ENCODE measurements around the gene ANXA11. TPM values are rescaled to one million over a fixed set of nuclear protein-coding genes. Genes with fewer than 3 reads are reported as not detected.

Gene ANXA11
- total RNA-seq, 6 donors from 2014 or later, result 108 to 327 (median 194) TPM

DNA sequence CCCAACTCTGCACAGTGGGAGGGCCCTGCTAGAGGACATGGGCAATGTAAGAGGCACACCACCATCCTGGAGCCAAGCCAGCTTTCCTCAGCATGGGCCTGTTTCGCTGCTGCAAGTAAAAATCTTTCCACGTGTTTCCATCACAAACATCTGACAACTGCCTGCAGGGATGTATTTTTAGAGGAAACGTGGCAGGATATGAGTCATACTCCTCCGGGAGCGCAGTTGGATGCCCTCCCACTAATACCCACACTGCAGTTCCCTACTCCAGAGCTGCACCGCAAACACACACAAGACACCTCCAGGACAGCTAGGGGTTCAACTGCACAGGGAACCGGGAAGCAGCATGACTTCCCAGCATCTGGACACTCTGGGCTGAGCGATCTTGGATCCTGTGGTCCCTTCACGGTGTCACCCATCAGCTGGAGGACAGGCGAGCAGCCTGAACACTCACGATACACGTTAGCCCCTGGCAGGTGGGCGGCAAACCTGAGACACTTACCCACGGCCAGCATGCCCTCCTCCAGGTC lies 46.7 kb downstream of the ANXA11 start:
- Histone ChIP-seq H3K9me3 (no peaks in the 10 kb centered on the region), H3K36me3 (peaks cover 30 to 98% (median 72%) of the 10 kb centered on the region in 4 donors), H3K27me3 (no peaks in the 10 kb centered on the region), H3K27ac (peak overlapping the region; percentile 55 to 78 (median 68)), H3K4me3 (no peak overlapping the region), H3K4me1 (peaks cover 14 to 26% (median 18%) of the 10 kb centered on the region in 4 donors)
- 53 to 54% methylated on average over 6 to 14 of the region's 14 CpGs for WGBS, 2 donors
- peak; percentile 20 to 72 for DNase-seq
- TF ChIP-seq POLR2AphosphoS5 (IDR thresholded peaks at IDR 0.05) (peak; percentile 68 to 83), EP300 (IDR thresholded peaks at IDR 0.05) (peak in 2 of 4 donors; percentile 35 to 73)
- TF ChIP-seq, protein P1, sequence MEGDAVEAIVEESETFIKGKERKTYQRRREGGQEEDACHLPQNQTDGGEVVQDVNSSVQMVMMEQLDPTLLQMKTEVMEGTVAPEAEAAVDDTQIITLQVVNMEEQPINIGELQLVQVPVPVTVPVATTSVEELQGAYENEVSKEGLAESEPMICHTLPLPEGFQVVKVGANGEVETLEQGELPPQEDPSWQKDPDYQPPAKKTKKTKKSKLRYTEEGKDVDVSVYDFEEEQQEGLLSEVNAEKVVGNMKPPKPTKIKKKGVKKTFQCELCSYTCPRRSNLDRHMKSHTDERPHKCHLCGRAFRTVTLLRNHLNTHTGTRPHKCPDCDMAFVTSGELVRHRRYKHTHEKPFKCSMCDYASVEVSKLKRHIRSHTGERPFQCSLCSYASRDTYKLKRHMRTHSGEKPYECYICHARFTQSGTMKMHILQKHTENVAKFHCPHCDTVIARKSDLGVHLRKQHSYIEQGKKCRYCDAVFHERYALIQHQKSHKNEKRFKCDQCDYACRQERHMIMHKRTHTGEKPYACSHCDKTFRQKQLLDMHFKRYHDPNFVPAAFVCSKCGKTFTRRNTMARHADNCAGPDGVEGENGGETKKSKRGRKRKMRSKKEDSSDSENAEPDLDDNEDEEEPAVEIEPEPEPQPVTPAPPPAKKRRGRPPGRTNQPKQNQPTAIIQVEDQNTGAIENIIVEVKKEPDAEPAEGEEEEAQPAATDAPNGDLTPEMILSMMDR (IDR thresholded peaks at IDR 0.05), result no peak
- peak; percentile 73 to 87 for ATAC-seq (ENCODE audit: low FRiP score in 2 of 2)

DNA sequence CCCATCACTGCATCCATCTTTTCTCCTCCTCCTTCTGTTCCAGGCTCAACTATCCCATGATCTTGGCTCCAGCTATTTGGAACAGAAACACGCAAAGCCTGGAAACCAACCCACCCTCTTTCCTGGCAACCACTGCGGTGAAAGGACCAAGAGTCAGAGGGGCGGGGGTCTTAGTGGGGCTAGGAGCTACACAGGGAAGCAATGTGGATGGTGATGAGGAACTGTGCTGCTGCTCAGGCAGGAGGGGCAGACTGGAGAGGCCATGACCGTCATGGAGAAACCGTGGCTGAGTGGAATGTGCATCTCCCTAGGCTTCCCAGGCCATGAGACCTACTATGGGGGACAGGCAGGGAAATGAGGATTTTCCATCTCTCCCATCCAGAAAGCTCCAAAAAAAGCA lies 47.2 kb downstream of the ANXA11 start:
- DNase-seq (no peak), ATAC-seq (ENCODE audit: low FRiP score in 2 of 2) (peak in 1 of 2 donors; percentile 4)
- 75 to 76% methylated on average over 5 of the region's 5 CpGs for WGBS, 2 donors

DNA sequence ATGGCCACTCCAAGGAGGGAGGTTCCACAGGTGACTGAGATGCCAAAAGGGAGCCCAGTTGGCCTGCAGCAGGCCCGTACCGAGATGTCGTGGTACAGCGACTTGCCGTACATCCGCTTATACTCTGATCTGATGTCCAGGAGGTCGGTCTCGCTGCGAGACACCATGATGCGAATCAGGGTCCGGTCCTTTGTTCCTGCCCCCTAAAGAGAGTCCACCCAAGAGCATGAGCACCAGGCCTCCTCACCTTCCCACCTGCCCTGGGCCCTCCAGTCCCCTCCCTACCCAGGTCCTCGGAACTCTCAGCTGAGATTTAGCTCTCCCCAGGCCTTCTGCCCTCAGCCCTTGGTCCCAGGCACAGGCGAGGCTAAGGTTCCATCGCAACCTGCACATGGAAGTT lies 47.8 kb downstream of the ANXA11 start:
- no peaks in the 10 kb centered on the region for H3K27me3 ChIP-seq
- DNase-seq (peak in 1 of 2 donors; percentile 28), ATAC-seq (ENCODE audit: low FRiP score in 2 of 2) (no peak)
- H3K36me3 ChIP-seq, result peaks cover 27 to 98% (median 72%) of the 10 kb centered on the region in 4 donors
- 96% methylated on average over 11 to 14 of the region's 14 CpGs for WGBS, 2 donors
- H3K9me3 ChIP-seq, result no peaks in the 10 kb centered on the region
- H3K27ac ChIP-seq, result peak overlapping the region in 2 of 4 donors; percentile 62 to 69
- H3K4me1 ChIP-seq, result peaks cover 13 to 19% (median 15%) of the 10 kb centered on the region in 4 donors
- TF ChIP-seq POLR2AphosphoS5 (IDR thresholded peaks at IDR 0.05) (no peak), EP300 (IDR thresholded peaks at IDR 0.05) (no peak), POLR2A (IDR thresholded peaks at IDR 0.05) (no peak)
- TF ChIP-seq, protein P1 (IDR thresholded peaks at IDR 0.05), result no peak
- H3K4me3 ChIP-seq, result no peak overlapping the region

More for the DNA sequence above, 47.2 kb downstream of the ANXA11 start:
- Histone ChIP-seq H3K27me3 (no peaks in the 10 kb centered on the region), H3K36me3 (peaks cover 32 to 98% (median 72%) of the 10 kb centered on the region in 4 donors), H3K27ac (peak overlapping the region in 3 of 4 donors; percentile 62 to 69 (median 68)), H3K4me3 (no peak overlapping the region), H3K9me3 (no peaks in the 10 kb centered on the region), H3K4me1 (peaks cover 13 to 21% (median 15%) of the 10 kb centered on the region in 4 donors)
- TF ChIP-seq POLR2A (IDR thresholded peaks at IDR 0.05) (no peak), EP300 (IDR thresholded peaks at IDR 0.05) (no peak), POLR2AphosphoS5 (IDR thresholded peaks at IDR 0.05) (no peak)
- TF ChIP-seq, protein P1 (IDR thresholded peaks at IDR 0.05), result no peak

DNA sequence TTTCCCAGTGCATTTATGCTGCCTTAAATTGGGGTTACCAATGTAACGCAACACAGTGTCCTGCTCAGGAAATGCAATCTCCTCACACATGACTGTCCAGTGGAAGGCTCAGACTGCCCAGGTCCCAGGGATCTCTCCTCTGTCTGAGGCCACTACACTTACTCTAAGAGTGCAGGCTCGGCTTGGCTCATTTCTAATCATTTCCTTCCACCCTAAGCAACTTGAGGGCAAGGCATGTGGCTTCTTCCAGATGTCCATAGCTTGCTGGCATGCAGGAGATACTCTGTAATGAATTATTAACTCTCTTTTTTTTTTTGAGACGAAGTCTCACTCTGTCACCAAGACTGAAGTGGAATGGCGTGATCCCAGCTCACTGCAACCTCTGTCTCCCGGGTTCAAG lies 49.1 kb downstream of the ANXA11 start:
- H3K36me3 ChIP-seq, result peaks cover 16 to 92% (median 70%) of the 10 kb centered on the region in 4 donors
- peak overlapping the region in 3 of 4 donors; percentile 8 to 48 (median 35) for H3K27ac ChIP-seq
- H3K4me3 ChIP-seq, result no peak overlapping the region
- ATAC-seq (ENCODE audit: low FRiP score in 2 of 2) (no peak), DNase-seq (no peak)
- 86 to 93% methylated on average over 5 of the region's 5 CpGs for WGBS, 2 donors
- H3K4me1 ChIP-seq, result peaks cover 13 to 19% (median 15%) of the 10 kb centered on the region in 4 donors
- no peak for TF ChIP-seq POLR2A (IDR thresholded peaks at IDR 0.05)
- no peak for TF ChIP-seq POLR2AphosphoS5 (IDR thresholded peaks at IDR 0.05)
- TF ChIP-seq, protein P1 (IDR thresholded peaks at IDR 0.05), result no peak
- no peak for TF ChIP-seq EP300 (IDR thresholded peaks at IDR 0.05)
- no peaks in the 10 kb centered on the region for H3K27me3 ChIP-seq
- no peaks in the 10 kb centered on the region for H3K9me3 ChIP-seq

Measured in upper lobe of left lung (tissue), 6 donors.